OCI-LY3 (cell line): Measurements from ENCODE around the gene MCM3AP.

ENCODE experiments used
- H2AFZ ChIP-seq: fragments of 200-600, 300-600 bp; shearing (Covaris generic); 2 replicates; pipeline ENCODE4 v1.6.0; 2014; ENCODE audit warnings: antibody characterized with exemption, low read depth, low read length
- H3K27ac ChIP-seq: fragments of 200-600, 300-600 bp; sonication (generic); 2 replicates; pipeline ENCODE4 v1.5.1; 2014; ENCODE audit warnings: mild to moderate bottlenecking, low read length, moderate library complexity, mixed read lengths
- H3K27me3 ChIP-seq: fragments of 200-600, 300-600 bp; sonication (generic); 2 replicates; pipeline ENCODE4 v1.6.1; 2014; ENCODE audit warnings: low read depth, low read length, mixed read lengths
- H3K36me3 ChIP-seq: fragments of 200-600, 300-600 bp; sonication (generic); replicated peaks from 2 replicates; pipeline ENCODE3; 2014; ENCODE audit warnings: low read depth, low read length, mixed read lengths
- H3K4me1 ChIP-seq: fragments of 300-600, 200-600 bp; sonication (generic); 2 replicates; pipeline ENCODE4 v1.6.1; 2014; ENCODE audit warnings: low read length, mixed read lengths
- H3K4me2 ChIP-seq: fragments of 200-600, 300-600 bp; sonication (generic); 2 replicates; pipeline ENCODE4 v1.6.1; 2014; ENCODE audit warnings: low read length, mixed read lengths
- H3K4me3 ChIP-seq: fragments of 300-600, 200-600 bp; sonication (generic); 2 replicates; pipeline ENCODE4 v1.5.1; 2014; ENCODE audit warnings: antibody characterized with exemption, mild to moderate bottlenecking, low read length, moderate library complexity
- H3K79me2 ChIP-seq: fragments of 300-600, 200-600 bp; shearing (Covaris generic); 2 replicates; pipeline ENCODE4 v1.6.1; 2014; ENCODE audit warnings: mild to moderate bottlenecking, low read length, mixed read lengths
- H3K9ac ChIP-seq: fragments of 300-600, 200-600 bp; shearing (Covaris generic); 2 replicates; pipeline ENCODE4 v1.6.0; 2014; ENCODE audit warnings: mild to moderate bottlenecking, low read length, moderate library complexity
- H3K9me3 ChIP-seq: fragments of 200-600, 300-600 bp; shearing (Covaris generic); 2 replicates; pipeline ENCODE4 v1.6.1; 2014; ENCODE audit warnings: low read length, mixed read lengths; ENCODE audit not compliant: insufficient read depth
- H4K20me1 ChIP-seq: fragments of 200-600, 300-600 bp; sonication (generic); 2 replicates; pipeline ENCODE4 v1.6.1; 2016; ENCODE audit warnings: low read length, mixed read lengths; ENCODE audit not compliant: insufficient read depth
- EZH2phosphoT487 ChIP-seq: fragments of 200-600 bp; shearing (Covaris generic); IDR thresholded peaks from 2 replicates; pipeline ENCODE4 v1.6.1; 2018; ENCODE audit warnings: antibody characterized with exemption, mixed run types, low read depth
- TF ChIP-seq, protein P1 (sequence below): fragments of 200-600, 300-600 bp; sonication (generic); IDR thresholded peaks from 2 replicates; pipeline ENCODE4 v1.5.1; 2014; ENCODE audit warnings: antibody characterized with exemption, low read length, low read depth

MCM3AP gene

DNA sequence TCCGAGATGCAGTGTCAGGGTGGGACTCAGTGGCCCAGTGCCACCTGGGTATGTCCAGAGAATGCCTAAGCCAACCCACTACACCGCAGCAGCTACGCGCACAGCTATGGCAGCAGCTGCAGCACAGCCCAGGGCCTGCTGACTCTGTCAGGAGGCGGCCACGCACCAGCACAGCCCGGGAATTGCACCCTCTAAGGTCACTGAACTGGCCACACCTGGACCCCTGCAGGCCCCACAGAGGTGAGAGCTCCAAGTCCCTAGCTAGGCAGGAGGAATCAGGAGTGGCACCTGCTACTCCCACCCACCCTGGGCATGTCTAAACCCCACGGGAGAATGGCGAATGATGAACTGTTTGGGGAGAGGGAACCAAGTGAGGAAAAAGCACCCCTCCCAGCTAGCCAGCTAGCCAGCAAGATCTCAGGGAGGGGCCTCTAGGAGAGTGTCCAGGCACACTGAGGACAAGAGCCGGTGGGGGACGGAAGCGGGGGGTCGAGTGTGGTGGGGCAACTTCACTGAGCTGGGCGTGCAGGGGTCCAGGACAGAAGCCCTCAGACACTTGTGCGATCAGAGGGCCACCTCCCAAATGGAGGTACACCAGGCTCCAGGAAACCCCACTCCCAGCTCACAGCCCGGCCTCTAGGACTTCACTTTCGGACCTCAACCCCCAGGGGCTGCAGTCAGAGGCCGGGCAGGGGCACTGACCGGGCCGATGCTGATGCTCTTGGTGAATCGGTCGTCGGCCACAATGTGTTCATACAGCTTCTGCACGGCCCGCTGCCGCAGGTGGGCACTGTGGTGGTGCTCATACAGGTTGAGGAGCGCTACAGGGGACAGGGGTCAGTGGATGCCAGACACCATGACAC lies 70.7 kb downstream of the MCM3AP start:
- no peak overlapping the region for H2AFZ ChIP-seq
- no peaks in the 10 kb centered on the region for H3K27me3 ChIP-seq
- H3K27ac ChIP-seq = no peak overlapping the region
- peaks cover 18% of the 10 kb centered on the region for H3K36me3 ChIP-seq
- H3K79me2 ChIP-seq = peaks cover 17% of the 10 kb centered on the region
- no peak for TF ChIP-seq EZH2phosphoT487
- TF ChIP-seq, protein P1, sequence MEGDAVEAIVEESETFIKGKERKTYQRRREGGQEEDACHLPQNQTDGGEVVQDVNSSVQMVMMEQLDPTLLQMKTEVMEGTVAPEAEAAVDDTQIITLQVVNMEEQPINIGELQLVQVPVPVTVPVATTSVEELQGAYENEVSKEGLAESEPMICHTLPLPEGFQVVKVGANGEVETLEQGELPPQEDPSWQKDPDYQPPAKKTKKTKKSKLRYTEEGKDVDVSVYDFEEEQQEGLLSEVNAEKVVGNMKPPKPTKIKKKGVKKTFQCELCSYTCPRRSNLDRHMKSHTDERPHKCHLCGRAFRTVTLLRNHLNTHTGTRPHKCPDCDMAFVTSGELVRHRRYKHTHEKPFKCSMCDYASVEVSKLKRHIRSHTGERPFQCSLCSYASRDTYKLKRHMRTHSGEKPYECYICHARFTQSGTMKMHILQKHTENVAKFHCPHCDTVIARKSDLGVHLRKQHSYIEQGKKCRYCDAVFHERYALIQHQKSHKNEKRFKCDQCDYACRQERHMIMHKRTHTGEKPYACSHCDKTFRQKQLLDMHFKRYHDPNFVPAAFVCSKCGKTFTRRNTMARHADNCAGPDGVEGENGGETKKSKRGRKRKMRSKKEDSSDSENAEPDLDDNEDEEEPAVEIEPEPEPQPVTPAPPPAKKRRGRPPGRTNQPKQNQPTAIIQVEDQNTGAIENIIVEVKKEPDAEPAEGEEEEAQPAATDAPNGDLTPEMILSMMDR = no peak
- no peaks in the 10 kb centered on the region for H3K4me1 ChIP-seq
- peaks cover 11% of the 10 kb centered on the region for H4K20me1 ChIP-seq
- no peak overlapping the region for H3K9ac ChIP-seq
- H3K4me3 ChIP-seq = no peak overlapping the region
- H3K9me3 ChIP-seq = no peaks in the 10 kb centered on the region
- H3K4me2 ChIP-seq = no peak overlapping the region

DNA sequence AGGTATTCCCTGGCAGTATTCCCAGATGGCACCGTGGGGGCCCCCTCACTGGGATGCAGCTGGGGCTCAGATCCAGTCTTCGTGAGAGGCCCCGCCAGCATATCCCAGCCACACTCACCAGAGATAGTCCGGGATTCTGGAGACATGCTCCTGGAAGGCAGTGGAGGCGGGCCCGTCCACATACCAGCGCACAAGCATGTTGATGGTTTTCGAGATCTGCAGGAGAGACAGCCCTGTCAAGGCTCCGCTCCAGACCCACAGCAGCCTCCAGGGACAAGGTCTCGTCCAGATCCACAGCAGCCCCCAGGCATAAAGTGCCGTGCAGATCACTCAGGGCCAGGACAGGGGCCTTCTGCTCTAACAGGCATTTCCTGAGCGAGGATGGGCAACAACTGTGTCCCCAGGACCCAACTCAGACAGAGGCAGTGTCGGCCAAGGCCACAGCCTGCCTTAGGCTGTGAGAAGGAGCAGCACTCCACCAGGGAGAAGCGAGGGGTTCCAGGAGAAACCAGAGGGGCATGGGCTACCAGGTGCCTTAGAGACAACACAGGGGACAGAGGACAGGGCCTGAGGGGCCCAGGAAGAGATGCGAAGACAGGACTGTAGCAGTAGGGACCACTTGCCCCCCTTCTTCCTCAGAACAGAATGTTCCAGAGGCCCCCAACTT lies 71.7 kb downstream of the MCM3AP start:
- H4K20me1 ChIP-seq = peaks cover 8% of the 10 kb centered on the region; the same call in 1 of the 2 replicates
- H3K79me2 ChIP-seq = peaks cover 8% of the 10 kb centered on the region; the same call in 1 of the 2 replicates
- TF ChIP-seq, protein P1 = no peak
- no peak for TF ChIP-seq EZH2phosphoT487

DNA sequence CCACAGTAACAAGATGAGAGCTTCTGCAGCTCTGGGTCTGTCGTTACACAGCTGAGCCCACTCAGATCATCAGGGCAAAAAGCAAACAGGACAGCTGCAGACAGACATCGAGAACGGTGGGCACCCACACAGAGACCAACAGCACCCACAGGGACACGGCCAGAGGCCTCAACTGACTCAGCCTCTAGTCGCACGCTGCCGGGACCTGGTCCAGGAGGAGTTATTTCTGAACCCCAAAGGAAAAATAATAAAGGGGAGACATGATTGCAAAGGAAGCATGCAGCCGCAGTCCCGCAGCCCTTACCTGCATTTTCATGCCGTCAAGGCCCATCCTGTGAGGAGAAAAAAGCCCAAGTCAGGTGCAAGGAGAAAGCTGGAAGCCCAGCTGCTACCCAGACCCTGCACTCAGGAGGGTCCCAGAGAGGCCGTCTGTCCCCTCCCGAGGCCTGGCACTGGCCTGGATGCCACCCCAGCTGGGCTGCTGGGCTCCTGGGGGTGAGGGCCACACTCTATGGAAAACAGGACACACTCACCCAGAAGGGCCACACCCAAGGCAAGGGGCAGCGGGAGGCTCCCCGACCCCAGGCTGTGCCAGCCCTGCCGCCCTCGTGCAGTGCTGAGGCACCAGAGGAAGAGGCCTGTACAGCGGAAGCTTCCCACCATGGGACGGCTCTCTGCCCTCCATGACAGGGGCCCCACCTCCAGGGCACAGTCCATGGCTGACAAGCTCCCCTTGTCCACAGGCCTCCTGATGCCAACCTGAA lies 72.5 kb downstream of the MCM3AP start:
- no peak overlapping the region for H2AFZ ChIP-seq
- peaks cover 8% of the 10 kb centered on the region; the same call in 1 of the 2 replicates for H4K20me1 ChIP-seq
- H3K4me2 ChIP-seq = no peak overlapping the region
- H3K9ac ChIP-seq = no peak overlapping the region
- no peak for TF ChIP-seq EZH2phosphoT487
- TF ChIP-seq, protein P1 = no peak
- no peaks in the 10 kb centered on the region for H3K4me1 ChIP-seq
- H3K27me3 ChIP-seq = no peaks in the 10 kb centered on the region
- peaks cover 11% of the 10 kb centered on the region for H3K36me3 ChIP-seq
- no peak overlapping the region for H3K4me3 ChIP-seq
- no peak overlapping the region for H3K27ac ChIP-seq
- H3K79me2 ChIP-seq = peaks cover 8% of the 10 kb centered on the region; the same call in 1 of the 2 replicates
- no peaks in the 10 kb centered on the region for H3K9me3 ChIP-seq

More for the DNA sequence above, 71.7 kb downstream of the MCM3AP start:
- no peak overlapping the region for H3K9ac ChIP-seq
- H3K36me3 ChIP-seq = peaks cover 11% of the 10 kb centered on the region
- H3K27ac ChIP-seq = no peak overlapping the region
- H3K27me3 ChIP-seq = no peaks in the 10 kb centered on the region
- no peaks in the 10 kb centered on the region for H3K9me3 ChIP-seq
- H3K4me1 ChIP-seq = no peaks in the 10 kb centered on the region
- H2AFZ ChIP-seq = no peak overlapping the region
- H3K4me2 ChIP-seq = no peak overlapping the region
- H3K4me3 ChIP-seq = no peak overlapping the region
